Body of pancreas (tissue), 4 donors: ENCODE results near the gene LRRC53. TPM values are rescaled to one million over a fixed set of nuclear protein-coding genes. Genes with fewer than 3 reads are reported as not detected.

ENCODE experiments used
- ATAC-seq: fragments of 150-250 bp; one replicate; pipeline ENCODE4 v1.9.1; 2016
- DNase-seq, 4 donors: peaks; one replicate each; pipeline ENCODE4 v3.0.0-alpha.2; 2019
- H3K27ac ChIP-seq, 4 donors: fragments of 200-600 bp; sonication (generic); 1 replicate in 3 of 4; 2 replicates in 1 of 4; pipeline versions ENCODE4 v1.5.1 to v1.6.1; 2016 to 2019; ENCODE audit warnings: mild to moderate bottlenecking in 1 of 4, mixed read lengths in 1 of 4, moderate library complexity in 1 of 4
- H3K27me3 ChIP-seq, 2 donors: fragments of 200-600 bp; sonication (generic); one replicate each; pipeline ENCODE4 v1.6.0; 2016; ENCODE audit warnings: mild to moderate bottlenecking in 1 of 2
- H3K36me3 ChIP-seq, 2 donors: fragments of 200-600 bp; sonication (generic); replicated peaks in 1 of 2; 2 replicates each; pipeline ENCODE4 v1.5.1; 2016; ENCODE audit warnings: low read depth in 2 of 2; ENCODE audit not compliant: insufficient read depth in 1 of 2
- H3K4me1 ChIP-seq: fragments of 200-600 bp; sonication (generic); one replicate; pipeline ENCODE4 v1.6.0; 2016
- H3K4me3 ChIP-seq, 2 donors: fragments of 200-600 bp; sonication (generic); 1 replicate in 1 of 2; 2 replicates in 1 of 2; pipeline ENCODE4 v1.5.1; 2016 to 2019
- H3K9me3 ChIP-seq, 3 donors: fragments of 200-600 bp; sonication (generic); 1 replicate in 2 of 3; 2 replicates in 1 of 3; pipeline ENCODE4 v1.5.1; 2016
- POLR2A ChIP-seq, 3 donors: fragments of 450-650 bp; IDR thresholded peaks; one replicate each; pipeline ENCODE4 v1.6.1; 2016; ENCODE audit warnings: antibody characterized with exemption in 3 of 3, mild to moderate bottlenecking in 2 of 3
- WGBS, 2 donors: methylation state at CpG; one replicate each; pipeline ENCODE4 v1.1.5; 2017; 5-methylcytosine and 5-hydroxymethylcytosine counted together
- intact Hi-C: fragments of 100-400 bp; cut with DNase I; formaldehyde crosslinking; loops from one replicate; pipeline ENCODE4 v1.15.1; 2023
- total RNA-seq, 2 donors: library from RNA; depleted of rRNA; stranded (reverse); fragments of >200 nt; gene quantifications; one replicate each; pipeline ENCODE4 v1.1.0, GENCODE V29; 2016
- TF ChIP-seq, protein P1 (sequence below), 7 experiments: fragments of 450-650 bp in 4 of 7; fragments of 200-600 bp in 3 of 7; sonication (generic) in 3 of 7; IDR thresholded peaks; one replicate each; pipeline ENCODE4 v1.5.1; 2016 to 2019; ENCODE audit warnings: antibody characterized with exemption in 7 of 7

LRRC53 gene
- total RNA-seq, 2 donors from 2014 or later: not detected

- Histone ChIP-seq H3K9me3 (no peaks in the 10 kb centered on the region), H3K36me3 (no peaks in the 10 kb centered on the region), H3K4me3 (no peak overlapping the region), H3K4me1 (no peaks in the 10 kb centered on the region), H3K27ac (no peak overlapping the region), H3K27me3 (no peaks in the 10 kb centered on the region)
- TF ChIP-seq POLR2A (IDR thresholded peaks at IDR 0.05): no peak
- TF ChIP-seq, protein P1, sequence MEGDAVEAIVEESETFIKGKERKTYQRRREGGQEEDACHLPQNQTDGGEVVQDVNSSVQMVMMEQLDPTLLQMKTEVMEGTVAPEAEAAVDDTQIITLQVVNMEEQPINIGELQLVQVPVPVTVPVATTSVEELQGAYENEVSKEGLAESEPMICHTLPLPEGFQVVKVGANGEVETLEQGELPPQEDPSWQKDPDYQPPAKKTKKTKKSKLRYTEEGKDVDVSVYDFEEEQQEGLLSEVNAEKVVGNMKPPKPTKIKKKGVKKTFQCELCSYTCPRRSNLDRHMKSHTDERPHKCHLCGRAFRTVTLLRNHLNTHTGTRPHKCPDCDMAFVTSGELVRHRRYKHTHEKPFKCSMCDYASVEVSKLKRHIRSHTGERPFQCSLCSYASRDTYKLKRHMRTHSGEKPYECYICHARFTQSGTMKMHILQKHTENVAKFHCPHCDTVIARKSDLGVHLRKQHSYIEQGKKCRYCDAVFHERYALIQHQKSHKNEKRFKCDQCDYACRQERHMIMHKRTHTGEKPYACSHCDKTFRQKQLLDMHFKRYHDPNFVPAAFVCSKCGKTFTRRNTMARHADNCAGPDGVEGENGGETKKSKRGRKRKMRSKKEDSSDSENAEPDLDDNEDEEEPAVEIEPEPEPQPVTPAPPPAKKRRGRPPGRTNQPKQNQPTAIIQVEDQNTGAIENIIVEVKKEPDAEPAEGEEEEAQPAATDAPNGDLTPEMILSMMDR (IDR thresholded peaks at IDR 0.05): no peak
- intact Hi-C loops: no loop called here
- ATAC-seq (no peak), DNase-seq (no peak)
- WGBS, 2 donors: 54 to 65% methylated on average over 2 of the region's 2 CpGs
Measured at GRCh38 chr1:74453277-74453676, 59.1 kb downstream of the LRRC53 start.

DNA sequence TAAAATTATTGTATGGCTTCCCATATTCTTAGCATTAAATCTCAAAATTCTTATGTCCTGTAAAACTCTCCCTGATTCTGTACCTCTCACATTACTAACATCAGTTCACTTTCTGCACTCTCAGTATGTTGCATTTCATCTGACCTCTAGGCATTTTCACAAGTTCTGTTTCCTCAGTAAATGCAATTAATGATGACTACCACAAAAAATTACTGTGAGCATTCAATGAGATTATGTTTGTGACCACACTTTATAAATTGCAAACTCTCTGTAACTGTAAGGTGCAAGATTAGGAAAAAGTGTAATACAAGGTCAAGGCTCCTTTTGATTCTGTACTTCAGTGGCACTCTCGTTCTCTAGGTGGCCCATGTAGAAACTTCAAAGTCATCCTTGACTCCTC is 60.4 kb downstream of the LRRC53 start:
- WGBS, 2 donors: 48 to 50% methylated on average over 1 of the region's 1 CpG
- no peak for DNase-seq
- no peak overlapping the region for H3K27ac ChIP-seq
- H3K9me3 ChIP-seq: no peaks in the 10 kb centered on the region
- intact Hi-C loops: no loop called here
- H3K27me3 ChIP-seq: no peaks in the 10 kb centered on the region
- no peak overlapping the region for H3K4me3 ChIP-seq
- TF ChIP-seq, protein P1 (IDR thresholded peaks at IDR 0.05): no peak
- TF ChIP-seq POLR2A (IDR thresholded peaks at IDR 0.05): no peak
- no peaks in the 10 kb centered on the region for H3K36me3 ChIP-seq
- ATAC-seq: no peak
- no peaks in the 10 kb centered on the region for H3K4me1 ChIP-seq

- no peaks in the 10 kb centered on the region for H3K27me3 ChIP-seq
- TF ChIP-seq, protein P1 (IDR thresholded peaks at IDR 0.05): no peak
- no peak for TF ChIP-seq POLR2A (IDR thresholded peaks at IDR 0.05)
- H3K4me3 ChIP-seq: no peak overlapping the region
- H3K27ac ChIP-seq: no peak overlapping the region
- no peak for DNase-seq
- ATAC-seq: no peak
- H3K36me3 ChIP-seq: no peaks in the 10 kb centered on the region
- H3K4me1 ChIP-seq: no peaks in the 10 kb centered on the region
- H3K9me3 ChIP-seq: no peaks in the 10 kb centered on the region
- intact Hi-C loops: no loop called here
- WGBS, 2 donors: 60 to 65% methylated on average over 1 of the region's 1 CpG
Measured at GRCh38 chr1:74437035-74437434, 75.4 kb downstream of the LRRC53 start.

- Histone ChIP-seq H3K27ac (no peak overlapping the region), H3K4me3 (no peak overlapping the region), H3K36me3 (no peaks in the 10 kb centered on the region), H3K27me3 (no peaks in the 10 kb centered on the region), H3K4me1 (no peaks in the 10 kb centered on the region), H3K9me3 (no peaks in the 10 kb centered on the region)
- DNase-seq: no peak
- intact Hi-C loops: no loop called here
- ATAC-seq: no peak
- WGBS, 2 donors: 24 to 42% methylated on average over 1 of the region's 1 CpG
- TF ChIP-seq, protein P1 (IDR thresholded peaks at IDR 0.05): no peak
- TF ChIP-seq POLR2A (IDR thresholded peaks at IDR 0.05): no peak
Measured at GRCh38 chr1:74436078-74436477, 76.3 kb downstream of the LRRC53 start.

DNA sequence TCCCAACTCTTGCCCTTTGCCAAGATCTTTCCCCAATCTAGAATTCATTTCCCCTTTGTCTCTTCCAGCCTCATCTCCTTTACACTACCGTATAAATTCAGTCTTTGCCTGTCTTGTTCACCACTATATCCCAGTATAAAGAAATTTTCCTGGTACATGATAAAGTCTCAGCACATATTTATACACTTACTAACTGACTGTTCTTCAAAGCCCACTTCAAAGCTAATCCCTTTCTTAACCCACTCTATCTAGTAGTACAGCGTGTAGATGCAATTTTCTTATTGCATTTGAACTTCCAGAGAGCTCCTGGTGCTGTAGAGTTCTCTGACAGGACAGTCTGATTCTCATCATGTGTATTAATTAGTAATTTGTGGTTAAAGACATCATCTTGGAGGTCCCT is 78.1 kb downstream of the LRRC53 start:
- TF ChIP-seq, protein P1 (IDR thresholded peaks at IDR 0.05): no peak
- TF ChIP-seq POLR2A (IDR thresholded peaks at IDR 0.05): no peak

More for the DNA sequence above, 78.1 kb downstream of the LRRC53 start:
- H3K27ac ChIP-seq: no peak overlapping the region
- no peaks in the 10 kb centered on the region for H3K9me3 ChIP-seq
- DNase-seq (no peak), ATAC-seq (no peak)
- WGBS, 2 donors: 55 to 57% methylated on average over 2 of the region's 2 CpGs
- no peaks in the 10 kb centered on the region for H3K27me3 ChIP-seq
- no peak overlapping the region for H3K4me3 ChIP-seq
- no peaks in the 10 kb centered on the region for H3K36me3 ChIP-seq
- intact Hi-C loops: no loop called here
- no peaks in the 10 kb centered on the region for H3K4me1 ChIP-seq
